ENCODE results near the gene GPLD1.
A peak's percentile ranks its signal among the peaks of the same experiment; 100 is the strongest.
"Not testable (repeated sequence)": the region's sequence is repeated elsewhere in the genome, so short reads cannot be mapped to it uniquely, and the experiment has no call there.

Gene GPLD1

GRCh38 chr6:24489470-24489869 is at the start of gene GPLD1:
TSS of gene GPLD1 (minus strand) at chr6:24489578. CDS start at chr6:24489511, 67 bp downstream.
- DNase-seq, result no peak

DNA sequence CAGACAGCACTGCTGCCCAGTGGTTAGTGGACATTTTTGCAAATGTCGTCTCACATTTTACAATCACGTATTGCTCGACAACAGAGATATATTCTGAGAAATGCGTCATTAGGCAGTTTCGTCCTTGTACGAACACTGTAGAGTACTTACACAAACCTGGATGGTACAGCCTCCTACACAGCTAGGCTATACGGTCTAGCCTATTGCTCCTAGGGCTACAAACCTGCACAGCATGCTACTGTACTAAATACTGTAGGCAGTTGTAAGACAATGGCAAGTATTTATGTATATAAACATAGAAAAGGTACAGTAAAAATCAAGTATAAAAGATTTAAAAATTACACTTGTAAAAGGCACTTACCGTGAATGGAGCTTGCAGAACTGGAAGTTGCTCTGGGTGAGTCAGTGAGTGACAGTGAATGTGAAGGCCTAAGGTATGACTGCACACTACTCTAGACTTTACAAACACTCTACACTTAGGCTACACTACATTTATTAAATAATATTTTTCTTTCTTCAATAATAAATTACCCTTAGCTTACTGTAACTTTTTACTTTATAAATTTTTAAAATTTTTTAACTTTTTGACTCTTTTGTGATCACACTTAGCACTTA is 48.5 kb upstream of the GPLD1 start:
- no peak for DNase-seq

- no peak for DNase-seq
Observed at GRCh38 chr6:24537082-24537699, 47.8 kb upstream of the GPLD1 start.

GRCh38 chr6:24536466-24536865 is 47.1 kb upstream of the GPLD1 start:
- DNase-seq, result no peak

DNA sequence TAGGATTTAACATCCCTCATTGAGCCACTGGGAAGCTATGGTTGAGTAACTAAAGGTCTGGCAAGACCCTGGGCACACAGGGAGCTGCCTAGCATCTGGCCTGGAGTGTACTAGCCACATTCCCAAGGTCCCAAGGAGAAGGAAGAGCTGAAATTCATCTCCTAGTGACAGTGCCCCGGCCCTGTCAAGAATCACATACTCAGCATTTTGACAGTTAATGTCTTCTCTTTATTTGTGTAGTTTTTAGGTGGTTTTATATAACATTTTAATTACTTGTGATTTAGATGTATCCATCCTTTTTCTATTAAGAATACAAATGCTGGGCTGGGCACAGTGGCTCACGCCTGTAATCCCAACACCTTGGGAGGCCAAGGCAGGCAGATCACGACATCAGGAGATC is 45.8 kb upstream of the GPLD1 start:
- no peak for DNase-seq

- no peak for DNase-seq
Observed at GRCh38 chr6:24534329-24534728, 45.0 kb upstream of the GPLD1 start.

DNA sequence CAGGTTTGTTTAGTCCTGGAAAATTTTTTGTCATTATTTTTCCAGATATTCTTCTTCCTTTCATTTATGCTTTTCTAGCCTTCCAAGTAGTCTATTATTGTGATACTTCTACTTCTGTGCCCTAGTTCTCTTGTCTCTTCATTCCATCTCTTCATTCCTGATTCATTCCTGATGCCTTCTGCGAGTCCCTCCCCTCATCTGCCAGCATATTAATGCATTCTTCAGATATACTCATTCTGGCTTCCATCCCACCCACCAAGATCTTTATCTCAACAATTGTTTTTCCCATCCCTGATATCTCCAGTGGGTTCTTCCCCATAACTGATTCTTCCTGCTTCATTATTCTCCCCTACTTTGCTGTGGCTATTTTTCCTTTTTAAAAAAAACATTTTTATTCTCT is 40.6 kb upstream of the GPLD1 start:
- DNase-seq, result no peak

GRCh38 chr6:24524805-24525204 is 35.4 kb upstream of the GPLD1 start:
- peak; percentile 19 for DNase-seq

- no peak for DNase-seq
Observed at GRCh38 chr6:24524329-24524728, 35.0 kb upstream of the GPLD1 start.

DNA sequence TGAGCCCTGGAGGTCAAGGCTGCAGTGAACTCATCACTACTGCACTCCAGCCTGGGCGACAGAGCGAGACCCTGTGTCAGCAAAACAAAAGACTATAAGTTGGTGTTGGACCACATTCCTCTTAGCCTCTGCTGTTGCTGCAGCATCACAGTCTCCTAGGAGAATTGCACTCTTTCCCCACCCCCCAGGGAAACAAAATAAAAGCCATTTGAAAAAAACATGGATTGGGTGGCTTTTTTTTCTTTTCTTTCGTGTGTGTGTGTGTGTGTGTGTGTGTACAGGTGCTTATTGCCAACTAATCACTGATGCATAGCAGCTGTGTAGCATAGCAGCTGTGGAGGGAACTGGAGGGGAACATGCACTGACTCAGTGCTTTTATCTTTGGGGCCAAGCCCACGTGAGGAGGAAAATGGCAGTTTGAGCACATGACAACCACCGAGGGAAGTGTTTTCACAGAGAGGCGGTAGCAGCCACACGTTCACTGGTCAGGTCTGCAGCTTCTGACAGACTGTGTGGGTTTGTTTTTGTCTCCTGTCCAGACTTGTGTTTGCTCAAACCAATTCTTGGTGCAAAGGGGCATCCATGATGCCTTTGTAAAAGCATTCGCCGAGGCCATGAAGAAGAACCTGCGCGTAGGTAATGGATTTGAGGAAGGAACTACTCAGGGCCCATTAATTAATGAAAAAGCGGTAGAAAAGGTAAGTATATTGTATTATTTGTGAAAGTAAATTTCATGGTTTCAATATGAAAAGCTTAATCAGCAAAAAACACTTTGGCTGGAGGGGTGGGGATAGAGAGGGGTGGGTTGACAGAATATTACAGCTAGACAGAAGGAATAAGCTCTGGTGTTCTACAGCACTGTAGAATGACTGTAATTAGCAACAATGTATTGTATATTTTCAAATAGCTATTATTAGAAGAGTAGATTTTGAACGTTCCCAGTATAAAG is 33.1 kb upstream of the GPLD1 start:
- no peak for DNase-seq

- peak; percentile 23 for DNase-seq
Observed at GRCh38 chr6:24520929-24521546, 31.7 kb upstream of the GPLD1 start.

- no peak for DNase-seq
Observed at GRCh38 chr6:24517659-24518543, 28.5 kb upstream of the GPLD1 start.

- DNase-seq, result no peak
Observed at GRCh38 chr6:24513602-24514001, 24.2 kb upstream of the GPLD1 start.

DNA sequence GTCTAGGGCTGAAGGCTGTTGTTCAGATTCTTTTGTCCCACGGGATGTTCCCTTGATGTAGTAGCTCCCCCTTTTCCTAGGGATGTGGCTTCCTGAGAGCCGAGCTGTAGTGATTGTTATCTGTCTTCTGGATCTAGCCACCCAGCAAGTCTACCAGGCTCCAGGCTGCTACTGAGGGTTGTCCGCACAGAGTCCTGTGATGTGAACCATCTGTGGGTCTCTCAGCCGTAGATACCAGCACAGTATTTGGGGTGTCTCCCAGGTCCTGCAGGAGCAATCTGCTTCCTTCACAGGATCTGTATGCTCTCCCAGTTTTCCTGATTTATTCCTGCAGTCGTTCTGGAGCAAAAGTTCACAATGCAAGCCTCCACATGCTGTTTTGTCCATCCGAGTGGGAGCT is 22.6 kb upstream of the GPLD1 start:
- not testable (repeated sequence) for DNase-seq

GRCh38 chr6:24506814-24507520 is 17.6 kb upstream of the GPLD1 start:
- no peak for DNase-seq

DNA sequence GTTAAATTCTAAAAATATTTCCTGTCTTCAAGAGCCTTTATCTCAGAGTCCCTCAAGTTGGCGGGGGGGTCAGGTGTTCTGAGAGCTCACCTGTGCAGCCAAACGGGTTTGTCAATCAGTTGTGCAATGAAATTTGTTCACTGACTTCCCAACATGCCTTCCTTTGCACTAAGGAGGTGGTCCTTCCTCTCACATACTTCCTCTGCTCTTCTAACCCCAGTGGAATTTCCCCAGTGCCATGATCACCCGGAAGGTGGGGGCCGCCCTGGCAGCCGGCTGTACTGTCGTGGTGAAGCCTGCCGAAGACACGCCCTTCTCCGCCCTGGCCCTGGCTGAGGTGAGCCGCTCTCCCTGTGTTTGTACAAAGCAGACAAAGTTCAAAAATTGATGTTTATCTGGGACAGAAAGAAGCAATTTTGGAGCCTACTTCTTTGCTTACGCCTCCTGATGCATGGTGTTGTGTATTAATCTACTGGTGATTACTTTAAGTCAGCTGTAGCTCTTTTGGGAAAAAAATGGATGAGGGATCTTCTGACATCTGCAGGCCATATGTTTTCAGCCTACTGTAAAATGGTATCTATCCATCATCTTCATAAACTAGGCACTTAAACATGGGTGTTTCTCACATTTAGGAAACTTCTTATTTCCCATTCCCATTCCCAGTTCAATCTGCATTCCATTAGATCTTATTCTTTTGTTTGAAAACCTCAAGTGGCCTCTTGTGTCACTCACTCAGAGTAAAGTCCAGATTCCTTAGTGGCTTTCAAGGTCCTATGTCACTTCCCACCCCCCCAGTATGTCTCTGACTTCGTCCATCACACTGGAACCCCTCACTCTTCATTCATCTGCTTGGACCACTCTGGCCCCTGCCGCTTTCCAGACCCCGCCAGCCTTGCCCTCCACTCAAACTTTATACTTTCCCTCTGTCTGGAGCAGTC is 15.5 kb upstream of the GPLD1 start:
- DNase-seq, result no peak

- DNase-seq, result no peak
Observed at GRCh38 chr6:24504287-24504648, 14.9 kb upstream of the GPLD1 start.

- no peak for DNase-seq
Observed at GRCh38 chr6:24501914-24502313, 12.5 kb upstream of the GPLD1 start.

DNA sequence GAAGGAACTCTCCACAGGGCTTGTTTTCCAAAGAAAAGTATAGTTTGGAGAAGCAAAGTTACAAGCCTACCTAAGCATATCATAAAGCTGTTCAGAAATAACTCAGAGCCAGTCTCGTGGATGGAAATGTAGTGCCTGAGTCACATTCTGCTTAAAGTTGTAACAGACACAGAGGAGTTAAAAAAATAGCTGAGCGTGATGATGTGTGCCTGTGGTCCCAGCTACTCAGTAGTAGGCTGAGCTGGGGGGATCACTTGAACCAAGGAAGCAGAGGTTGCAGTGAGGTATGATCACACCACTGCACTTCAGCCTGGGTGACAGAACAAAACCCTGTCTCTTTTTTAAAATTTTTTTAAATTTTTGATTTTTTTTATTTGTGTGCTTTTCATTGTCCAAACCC is 12.0 kb upstream of the GPLD1 start:
- no peak for DNase-seq

GRCh38 chr6:24500683-24501082 is 11.3 kb upstream of the GPLD1 start:
- DNase-seq, result no peak

All from CD4-positive, alpha-beta T cell treated with Interleukin-21 for 1 hour (primary cell).